IPS-15b (cell line): ENCODE data around the gene TRIM7.

Experiments
- H3K27me3 ChIP-seq: one replicate; pipeline ENCODE4 v1.6.1; 2013; ENCODE audit warnings: low read length; ENCODE audit not compliant: control insufficient read depth, insufficient read depth
- H3K36me3 ChIP-seq: one replicate; pipeline ENCODE4 v1.6.1; 2013; ENCODE audit warnings: low read length; ENCODE audit not compliant: control insufficient read depth, insufficient read depth
- H3K4me1 ChIP-seq: one replicate; pipeline ENCODE4 v1.6.1; 2013; ENCODE audit warnings: mild to moderate bottlenecking, low read length; ENCODE audit not compliant: control insufficient read depth, insufficient read depth
- H3K4me3 ChIP-seq: one replicate; pipeline ENCODE4 v1.5.1; 2013; ENCODE audit warnings: low read depth, low read length
- H3K9ac ChIP-seq: one replicate; pipeline ENCODE4 v1.6.1; 2013; ENCODE audit warnings: low read depth, mild to moderate bottlenecking, low read length
- H3K9me3 ChIP-seq: one replicate; pipeline ENCODE4 v1.6.1; 2013; ENCODE audit warnings: mild to moderate bottlenecking, low read length; ENCODE audit not compliant: control insufficient read depth, insufficient read depth

The TRIM7 gene

GRCh38 chr5:181194489-181195248, 10.3 kb downstream of the TRIM7 start:
- Histone ChIP-seq H3K4me3 (no peak overlapping the region), H3K36me3 (no peaks in the 10 kb centered on the region), H3K27me3 (peaks cover 39% of the 10 kb centered on the region), H3K9ac (no peak overlapping the region), H3K4me1 (peaks cover 14% of the 10 kb centered on the region), H3K9me3 (no peaks in the 10 kb centered on the region)

GRCh38 chr5:181193656-181194055, 11.3 kb downstream of the TRIM7 start:
- Histone ChIP-seq H3K4me1 (peaks cover 7% of the 10 kb centered on the region), H3K4me3 (no peak overlapping the region), H3K9ac (no peak overlapping the region), H3K9me3 (no peaks in the 10 kb centered on the region), H3K27me3 (peaks cover 41% of the 10 kb centered on the region), H3K36me3 (no peaks in the 10 kb centered on the region)

GRCh38 chr5:181192337-181193046, 12.5 kb downstream of the TRIM7 start:
- Histone ChIP-seq H3K4me1 (peaks cover 2% of the 10 kb centered on the region), H3K9ac (no peak overlapping the region), H3K4me3 (peak overlapping the region; percentile 77), H3K27me3 (peaks cover 39% of the 10 kb centered on the region), H3K36me3 (no peaks in the 10 kb centered on the region), H3K9me3 (no peaks in the 10 kb centered on the region)

GRCh38 chr5:181191526-181192336, 13.3 kb downstream of the TRIM7 start:
- peak overlapping the region; percentile 95 for H3K4me3 ChIP-seq
- peaks cover 2% of the 10 kb centered on the region for H3K4me1 ChIP-seq
- H3K9me3 ChIP-seq, result no peaks in the 10 kb centered on the region
- no peaks in the 10 kb centered on the region for H3K36me3 ChIP-seq
- peak overlapping the region; percentile 65 for H3K9ac ChIP-seq
- peaks cover 35% of the 10 kb centered on the region for H3K27me3 ChIP-seq

- peaks cover 2% of the 10 kb centered on the region for H3K4me1 ChIP-seq
- no peaks in the 10 kb centered on the region for H3K9me3 ChIP-seq
- H3K27me3 ChIP-seq, result peaks cover 35% of the 10 kb centered on the region
- no peaks in the 10 kb centered on the region for H3K36me3 ChIP-seq
- H3K9ac ChIP-seq, result no peak overlapping the region
- peak overlapping the region; percentile 95 for H3K4me3 ChIP-seq
Measured at GRCh38 chr5:181190711-181191525, 14.1 kb downstream of the TRIM7 start.

- no peak overlapping the region for H3K9ac ChIP-seq
- no peaks in the 10 kb centered on the region for H3K4me1 ChIP-seq
- H3K4me3 ChIP-seq, result peak overlapping the region; percentile 95
- H3K36me3 ChIP-seq, result no peaks in the 10 kb centered on the region
- peaks cover 33% of the 10 kb centered on the region for H3K27me3 ChIP-seq
- no peaks in the 10 kb centered on the region for H3K9me3 ChIP-seq
Measured at GRCh38 chr5:181189962-181190710, 14.9 kb downstream of the TRIM7 start.

- Histone ChIP-seq H3K9me3 (no peaks in the 10 kb centered on the region), H3K4me1 (no peaks in the 10 kb centered on the region), H3K36me3 (no peaks in the 10 kb centered on the region), H3K27me3 (peaks cover 33% of the 10 kb centered on the region), H3K9ac (no peak overlapping the region), H3K4me3 (peak overlapping the region; percentile 95)
Measured at GRCh38 chr5:181189363-181189961, 15.5 kb downstream of the TRIM7 start.

- H3K27me3 ChIP-seq, result peaks cover 33% of the 10 kb centered on the region
- H3K9ac ChIP-seq, result peak overlapping the region; percentile 88
- H3K9me3 ChIP-seq, result no peaks in the 10 kb centered on the region
- no peaks in the 10 kb centered on the region for H3K4me1 ChIP-seq
- H3K36me3 ChIP-seq, result no peaks in the 10 kb centered on the region
- H3K4me3 ChIP-seq, result peak overlapping the region; percentile 95
Measured at GRCh38 chr5:181188700-181189362, 16.2 kb downstream of the TRIM7 start.

GRCh38 chr5:181187500-181188213, 17.3 kb downstream of the TRIM7 start:
- Histone ChIP-seq H3K9ac (peak overlapping the region; percentile 13), H3K36me3 (no peaks in the 10 kb centered on the region)

More at GRCh38 chr5:181187500-181188213, 17.3 kb downstream of the TRIM7 start:
- H3K4me3 ChIP-seq, result peak overlapping the region; percentile 95
- no peaks in the 10 kb centered on the region for H3K4me1 ChIP-seq
- no peaks in the 10 kb centered on the region for H3K9me3 ChIP-seq
- H3K27me3 ChIP-seq, result peaks cover 26% of the 10 kb centered on the region
